HG03558 (cell line): ENCODE data around the gene FIGNL2.
"Not testable (repeated sequence)": the region's sequence is repeated elsewhere in the genome, so short reads cannot be mapped to it uniquely, and the experiment has no call there.

ENCODE experiments used
- ATAC-seq: cut with Tn5 transposase; IDR thresholded peaks from one replicate; pipeline ENCODE4 v1.9.1; 2021; ENCODE audit warnings: moderate number of reproducible peaks; ENCODE audit not compliant: unreplicated experiment; ENCODE audit errors: extremely low read depth

FIGNL2 gene

DNA sequence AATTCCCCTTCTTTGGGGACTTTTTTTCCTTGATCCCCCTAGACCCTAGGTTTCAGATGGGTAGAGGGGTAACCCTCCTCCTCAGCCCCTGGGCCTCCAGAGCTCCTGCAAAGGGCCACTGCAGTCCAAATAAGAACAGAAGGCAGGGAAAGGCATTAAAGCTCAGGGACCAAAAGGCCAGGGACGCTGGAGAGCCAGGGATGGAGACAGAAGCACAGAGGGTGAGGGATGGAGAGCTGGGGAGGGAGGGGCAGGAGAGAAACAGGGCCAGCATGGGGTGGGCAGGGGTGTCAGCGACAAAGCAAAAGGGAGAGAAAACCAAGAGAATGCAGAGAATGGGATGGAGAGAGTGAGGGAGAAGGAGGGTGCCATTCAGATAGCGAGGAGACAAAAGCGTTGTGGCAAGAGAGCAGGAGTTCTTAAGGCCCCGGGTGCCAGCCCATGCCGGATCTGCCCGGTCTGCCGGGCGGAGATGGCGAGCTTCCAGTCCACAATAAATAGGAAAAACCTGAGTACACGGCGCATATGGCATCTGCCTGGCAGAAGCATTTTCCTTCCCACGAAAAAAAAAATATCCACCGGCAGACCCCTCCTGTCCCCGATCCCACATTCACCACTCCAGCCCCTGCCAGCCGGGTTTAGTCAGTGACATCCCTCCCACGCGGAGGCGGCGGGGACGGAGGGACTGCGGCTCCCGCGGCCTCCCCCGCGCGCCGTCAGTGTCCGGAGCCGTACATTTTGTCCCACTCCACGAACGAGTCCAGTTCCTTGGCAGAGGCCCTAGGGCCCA is 28.6 kb downstream of the FIGNL2 start:
- ATAC-seq: no peak

DNA sequence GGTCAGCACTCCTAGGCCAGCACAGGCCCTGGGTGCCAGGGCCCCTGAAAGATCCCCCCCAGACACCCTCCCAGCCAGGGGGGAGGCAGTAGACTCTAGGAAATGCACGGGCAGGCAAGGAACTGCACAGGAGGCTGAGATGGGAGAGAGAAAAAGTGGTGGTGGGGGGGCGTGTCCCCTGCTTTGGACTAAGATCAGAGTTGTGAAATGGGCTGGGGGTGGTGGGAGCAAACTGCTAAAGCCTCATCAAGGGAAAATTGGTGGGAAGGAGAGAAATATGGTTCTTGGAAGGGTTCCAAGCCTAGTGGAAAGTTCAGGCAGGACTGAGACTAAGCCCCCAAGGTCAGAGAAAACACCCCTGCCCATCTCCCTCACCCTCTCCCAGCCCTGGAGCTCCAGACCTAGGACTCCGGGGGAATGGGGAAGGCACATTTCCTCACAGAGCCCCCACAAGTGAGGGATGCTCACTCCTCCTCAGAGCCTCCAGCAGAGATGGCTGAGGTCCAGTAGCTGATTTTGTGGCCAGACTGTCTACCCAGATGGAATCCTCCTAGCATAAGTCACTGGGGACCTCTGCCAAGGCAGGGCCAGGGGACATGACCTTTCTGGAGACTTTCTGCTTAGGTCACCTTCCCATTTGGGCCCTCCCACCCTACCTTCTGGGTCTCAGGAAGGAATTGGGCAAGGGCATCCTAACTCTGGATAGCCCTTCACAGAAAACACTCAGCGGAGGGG is 29.8 kb downstream of the FIGNL2 start:
- no peak for ATAC-seq

DNA sequence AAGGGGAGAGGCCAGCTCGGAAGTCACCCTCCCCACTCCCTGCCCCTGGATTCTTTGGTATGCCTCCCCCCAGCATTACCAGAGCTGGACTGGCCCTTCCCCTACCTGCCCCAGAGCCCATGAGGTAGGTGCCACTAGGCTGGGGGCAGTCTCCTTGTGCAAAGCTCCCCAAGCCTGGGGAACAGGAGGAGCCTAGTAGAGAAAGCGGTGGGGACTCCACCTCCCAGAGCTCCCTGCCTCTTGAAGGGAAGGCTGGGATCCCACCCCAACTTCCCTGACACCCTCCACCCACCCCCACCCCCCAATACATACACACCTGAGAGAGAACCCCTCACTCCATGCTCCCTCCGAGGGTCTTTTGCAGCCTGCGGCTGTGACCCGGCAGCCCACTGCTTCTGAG is 30.4 kb downstream of the FIGNL2 start:
- no peak for ATAC-seq

DNA sequence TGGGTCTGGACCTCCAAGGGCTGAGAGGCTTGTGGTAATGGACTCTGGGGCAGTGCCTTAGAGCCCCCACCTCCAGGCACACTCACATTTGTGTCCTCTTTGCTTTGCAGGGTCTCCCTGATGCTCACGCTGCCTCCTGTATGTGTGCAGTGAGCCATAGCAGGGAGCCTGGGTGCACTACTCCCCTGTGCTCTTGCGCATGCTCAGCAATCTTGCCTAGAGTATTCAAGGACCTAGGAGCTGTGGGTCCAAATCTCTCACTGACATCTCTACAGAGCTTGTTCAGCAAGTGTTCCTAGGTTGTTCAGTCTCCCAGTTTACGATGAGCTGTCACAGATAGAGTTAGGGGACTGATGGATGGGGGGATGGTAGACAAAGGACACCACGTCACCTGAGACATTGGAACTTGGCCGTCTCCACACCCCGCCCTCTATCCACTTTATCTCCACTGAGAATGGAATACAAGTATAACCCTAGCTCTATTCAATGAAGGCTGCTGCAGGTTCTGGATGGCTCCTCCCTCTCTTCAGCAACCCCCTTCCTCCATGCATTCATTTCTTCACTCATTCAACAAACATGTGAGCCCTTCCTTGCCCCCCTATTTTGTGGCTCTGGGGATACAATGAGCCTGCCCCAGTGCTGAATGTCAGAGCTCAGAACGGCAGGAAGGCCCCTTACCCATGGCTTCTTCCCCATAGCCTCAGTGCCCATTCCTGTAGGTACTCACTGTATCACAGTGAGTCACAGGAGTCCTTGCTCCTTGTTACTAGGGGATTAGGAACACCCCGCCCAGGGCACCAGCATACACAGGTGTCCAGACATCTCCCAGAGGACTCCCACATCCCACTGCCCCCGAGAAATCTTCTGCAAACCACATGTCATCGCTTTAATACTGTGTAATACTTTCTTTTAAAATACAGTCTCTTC is 31.2 kb downstream of the FIGNL2 start:
- no peak for ATAC-seq

DNA sequence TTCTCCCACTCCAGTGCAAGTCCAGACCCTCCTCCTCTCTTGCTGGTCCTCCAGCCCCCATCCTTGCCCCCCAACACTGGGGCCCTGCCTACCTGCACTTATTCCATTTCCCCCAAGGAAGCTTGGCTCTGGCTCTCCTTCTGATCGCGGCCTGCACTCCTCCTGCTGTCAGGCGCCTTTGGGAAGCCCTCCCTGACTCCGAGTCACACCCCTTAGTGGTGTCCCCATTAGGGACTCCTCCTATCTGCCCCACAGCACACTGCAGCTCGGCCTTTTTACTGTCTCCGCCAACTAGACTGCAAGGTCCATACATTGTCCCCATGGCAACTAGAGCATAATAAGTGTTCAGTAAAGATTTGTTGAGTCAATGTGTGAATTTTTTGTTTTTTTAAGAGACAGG is 32.9 kb downstream of the FIGNL2 start:
- no peak for ATAC-seq

DNA sequence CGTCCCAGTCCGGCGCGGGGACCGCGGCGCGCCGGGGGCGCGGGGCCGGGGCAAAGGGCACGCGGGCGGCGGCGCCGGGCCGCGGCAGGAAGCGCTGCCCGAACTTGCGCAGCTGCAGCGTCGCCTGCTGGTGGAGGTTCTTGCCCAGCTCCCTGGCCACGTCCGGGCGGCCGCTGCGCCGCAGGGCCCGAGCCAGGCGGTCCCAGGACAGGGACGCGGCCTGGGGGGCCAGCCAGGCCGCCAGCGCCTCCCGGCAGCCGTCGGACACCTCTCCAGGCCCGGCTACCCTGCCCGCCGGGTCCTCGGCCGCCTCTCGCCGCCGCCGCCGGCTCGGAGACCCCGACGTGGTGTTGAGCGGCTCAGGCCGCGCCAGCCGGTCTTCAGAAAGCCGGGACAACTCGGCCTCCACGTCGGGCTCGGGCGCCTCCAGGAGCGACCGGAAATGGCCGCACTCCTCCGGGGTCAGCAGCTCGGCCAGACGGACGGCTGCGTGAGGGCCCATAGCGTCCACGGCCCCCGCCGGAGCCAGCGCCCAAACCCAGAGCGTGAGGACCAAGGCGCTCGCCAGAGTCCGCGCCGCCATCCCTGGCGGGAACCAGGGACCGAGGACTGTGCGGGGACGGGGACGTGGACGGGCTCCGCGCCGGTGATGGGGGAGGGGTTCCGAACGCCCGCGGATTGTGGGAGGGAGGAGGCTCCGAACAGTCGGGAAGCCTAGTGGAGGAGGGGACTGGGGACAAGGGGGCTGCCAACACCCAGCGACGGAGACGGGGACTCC is 34.0 kb downstream of the FIGNL2 start:
- no peak for ATAC-seq

DNA sequence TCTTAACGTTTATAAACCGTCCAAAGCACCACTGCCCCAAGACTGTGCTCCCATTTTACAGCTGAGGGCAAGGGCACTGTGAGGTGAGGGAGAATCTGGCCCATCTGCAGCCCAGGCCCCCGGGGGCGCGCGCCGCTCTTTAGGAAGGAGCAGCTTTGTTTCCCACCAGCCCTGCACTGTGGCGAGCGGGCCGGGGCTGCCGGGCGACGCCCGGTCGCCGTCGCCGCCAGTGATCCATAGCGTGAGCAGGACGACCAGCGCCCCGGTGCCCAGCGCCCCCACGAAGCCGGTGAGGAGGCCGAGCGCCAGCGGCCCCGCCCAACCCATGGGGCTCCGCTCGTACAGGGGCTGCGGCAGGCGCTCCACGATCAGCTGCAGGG is 34.6 kb downstream of the FIGNL2 start:
- ATAC-seq: no peak

DNA sequence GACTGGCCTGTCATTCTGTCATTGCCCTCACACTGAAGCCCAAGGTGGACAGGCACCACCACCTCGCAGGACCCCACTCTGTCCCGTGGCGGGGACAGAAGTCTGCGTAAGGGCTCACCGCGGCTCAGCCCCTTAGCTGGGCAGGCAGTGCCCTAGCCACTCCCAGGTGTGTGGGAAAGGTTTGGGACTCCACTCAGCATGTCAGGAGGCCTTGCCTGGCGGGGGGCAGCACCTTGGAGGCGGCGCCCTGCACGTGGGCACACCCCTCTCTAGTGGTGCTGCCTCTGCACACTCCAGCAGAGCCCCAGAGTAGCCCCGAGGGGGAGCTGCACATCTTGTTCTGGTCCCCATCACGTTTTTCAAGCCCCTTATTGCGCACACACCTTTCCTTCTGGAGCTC is 35.6 kb downstream of the FIGNL2 start:
- ATAC-seq: no peak

DNA sequence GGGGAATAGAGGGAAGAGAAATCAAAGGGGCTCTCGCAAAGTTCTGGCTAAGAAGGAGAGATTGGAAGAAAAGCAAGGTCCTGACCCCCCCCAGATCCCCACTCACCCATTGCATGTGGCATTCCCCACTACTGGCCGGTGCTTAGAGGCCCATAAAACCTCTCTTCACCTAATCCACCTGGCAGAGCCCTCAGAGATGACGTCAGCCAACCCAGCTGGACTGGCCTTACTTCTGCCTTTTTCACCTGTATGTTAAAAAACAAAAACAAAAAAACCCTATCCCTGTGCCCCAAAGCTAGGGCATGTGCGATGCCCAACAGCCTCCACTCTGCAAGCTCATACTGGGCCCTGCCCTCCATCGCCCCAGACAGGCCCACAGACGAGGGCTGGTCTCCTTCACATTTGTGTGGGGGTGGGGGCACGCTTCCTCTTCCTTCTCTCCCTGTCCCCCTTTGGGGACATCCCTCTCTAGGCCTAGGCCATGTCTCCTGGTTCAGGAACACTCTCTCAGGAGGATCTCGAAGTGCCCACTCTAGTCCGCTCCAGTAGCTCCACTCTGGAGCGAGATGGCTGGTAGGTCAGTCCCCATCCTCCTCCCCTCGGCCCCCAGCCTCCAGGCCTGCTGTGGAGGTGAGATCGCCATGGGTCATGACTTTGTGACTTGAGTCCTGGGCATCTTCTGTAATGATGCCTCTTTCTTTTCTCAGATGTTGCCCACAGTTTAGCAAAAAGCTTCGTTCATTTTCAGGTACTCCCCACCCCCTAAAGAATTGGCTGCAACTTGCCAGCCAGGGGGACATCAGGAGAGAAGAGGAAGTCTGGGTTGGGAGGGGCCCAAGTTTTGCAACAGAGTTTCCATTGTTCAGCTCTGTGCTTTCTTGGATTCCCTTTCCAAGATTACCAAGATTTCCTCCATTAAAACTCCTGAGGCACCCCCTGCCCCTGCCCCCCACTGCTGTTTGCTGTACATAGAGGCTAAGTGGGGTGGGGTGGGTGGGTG is 37.0 kb downstream of the FIGNL2 start:
- ATAC-seq: no peak

DNA sequence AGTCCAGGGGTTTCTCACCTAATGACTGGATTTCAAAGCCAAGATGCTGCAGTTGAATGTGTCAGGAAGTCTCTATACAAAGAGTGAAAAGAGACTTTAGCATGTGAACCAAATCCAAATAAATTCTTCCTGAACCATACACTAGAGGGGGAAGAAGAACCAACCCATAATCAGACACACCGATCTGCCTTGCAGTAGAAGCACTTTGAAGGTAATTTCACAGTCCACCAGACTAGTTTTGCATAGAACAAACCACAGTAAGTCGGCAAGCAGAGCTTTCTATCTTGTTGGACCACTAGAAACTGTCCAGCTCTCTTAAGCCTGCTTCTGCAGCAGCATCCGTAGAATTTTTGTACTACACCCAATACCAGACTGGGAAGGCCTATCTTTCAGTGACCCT is 39.3 kb downstream of the FIGNL2 start:
- no peak for ATAC-seq

DNA sequence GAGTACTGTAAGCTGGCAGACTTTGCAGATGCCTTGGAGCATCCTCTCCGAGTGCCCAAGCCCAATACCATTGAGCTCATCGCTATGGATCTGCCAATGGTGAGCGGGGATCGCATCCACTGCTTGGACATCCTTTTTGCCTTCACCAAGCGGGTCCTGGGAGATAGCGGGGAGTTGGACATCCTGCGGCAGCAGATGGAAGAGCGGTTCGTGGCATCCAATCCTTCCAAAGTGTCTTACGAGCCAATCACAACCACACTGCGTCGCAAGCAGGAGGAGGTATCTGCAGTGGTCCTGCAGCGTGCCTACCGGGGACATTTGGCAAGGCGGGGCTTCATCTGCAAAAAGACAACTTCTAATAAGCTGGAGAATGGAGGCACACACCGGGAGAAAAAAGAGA is 41.6 kb downstream of the FIGNL2 start:
- no peak for ATAC-seq

DNA sequence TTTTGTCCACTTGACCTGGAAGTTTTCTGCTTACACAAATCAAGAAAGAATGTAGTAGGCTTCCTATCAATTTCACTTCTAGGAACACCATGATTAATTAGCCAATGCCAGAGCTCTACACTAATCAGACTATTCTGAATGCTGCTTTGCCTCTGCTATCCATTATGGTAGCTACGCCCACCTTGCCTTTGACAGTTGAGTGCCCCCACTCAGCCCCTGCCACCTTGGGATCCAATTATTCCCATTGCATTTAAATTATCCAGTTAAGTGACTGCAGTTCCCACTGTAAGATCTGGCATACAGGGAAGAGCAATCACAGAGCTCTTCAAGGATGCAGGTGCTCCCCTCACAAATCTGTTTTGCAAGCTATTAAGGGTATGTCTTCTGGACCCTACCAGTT is 47.5 kb downstream of the FIGNL2 start:
- ATAC-seq: no peak

DNA sequence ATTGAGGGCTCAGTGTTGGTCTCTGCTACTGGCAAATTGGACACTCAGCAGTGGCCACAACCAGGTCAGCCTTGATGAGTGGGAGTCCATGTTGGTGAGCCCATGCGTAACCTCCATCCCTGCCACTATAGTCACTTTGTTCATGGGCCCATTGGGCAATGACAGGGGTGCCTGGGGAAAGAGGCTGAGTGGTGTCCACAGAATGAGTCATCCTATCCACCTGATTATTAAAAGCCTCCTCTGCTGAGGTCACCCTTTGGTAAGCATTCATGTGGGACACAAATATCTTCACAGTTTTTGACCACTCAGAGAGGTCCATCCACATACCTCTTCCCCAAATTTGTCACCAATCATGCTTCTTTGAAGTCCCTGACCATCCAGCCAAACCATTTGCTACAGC is 50.0 kb downstream of the FIGNL2 start:
- no peak for ATAC-seq

DNA sequence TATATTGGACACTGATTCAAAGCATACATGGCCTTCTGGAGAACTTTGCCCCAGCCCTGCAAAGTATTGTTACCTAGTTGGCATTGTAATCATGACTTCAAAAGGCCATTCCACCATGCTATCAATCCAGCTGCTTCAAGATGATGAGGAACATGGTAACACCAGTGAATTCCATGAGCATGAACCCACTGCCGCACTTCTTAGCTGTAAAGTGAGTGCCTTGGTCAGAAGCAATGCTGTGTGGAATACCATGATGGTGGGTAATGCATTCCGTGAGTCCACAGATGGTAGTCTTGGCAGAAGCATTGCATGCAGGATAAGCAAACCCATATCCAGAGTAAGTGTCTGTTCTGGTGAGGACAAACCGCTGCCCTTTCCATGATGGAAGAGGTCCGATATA is 50.5 kb downstream of the FIGNL2 start:
- not testable (repeated sequence) for ATAC-seq

DNA sequence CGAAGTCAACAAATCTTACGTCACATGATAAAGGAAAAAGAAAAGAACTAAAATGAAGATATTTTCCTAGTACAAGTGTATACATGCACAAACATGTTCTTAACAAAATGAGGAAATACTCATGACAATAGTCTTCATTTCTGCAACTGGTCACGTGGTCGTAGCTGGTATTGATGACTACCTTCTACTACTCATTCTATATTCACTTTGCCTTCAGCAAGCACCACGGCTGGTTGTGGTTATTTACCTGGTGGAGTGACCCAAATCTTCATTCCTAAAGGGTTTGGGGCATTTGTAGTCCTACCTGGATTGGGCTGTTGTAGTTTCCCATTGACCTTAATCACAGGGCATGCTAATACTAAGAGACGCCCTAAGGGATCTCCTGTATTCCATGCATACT is 51.2 kb downstream of the FIGNL2 start:
- ATAC-seq: no peak

DNA sequence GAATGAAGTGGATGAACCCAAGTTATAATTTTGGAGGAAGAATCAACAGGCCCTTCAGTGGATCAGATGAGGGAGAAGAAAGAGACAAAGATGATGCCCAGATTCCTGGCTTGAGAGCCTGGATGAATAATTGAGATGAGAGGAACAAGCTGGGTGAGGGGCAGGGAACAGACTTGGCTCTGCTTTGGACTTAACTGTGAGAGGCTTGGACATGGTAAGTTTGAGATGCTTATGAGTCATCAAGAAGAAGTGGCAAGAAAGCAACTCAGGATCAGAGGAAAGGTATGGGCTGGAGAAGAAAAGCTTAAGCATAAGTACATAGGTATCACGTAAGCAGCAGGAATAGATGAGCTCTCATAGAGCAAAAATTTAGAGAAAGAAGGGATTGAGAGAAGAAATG is 55.3 kb downstream of the FIGNL2 start:
- no peak for ATAC-seq

DNA sequence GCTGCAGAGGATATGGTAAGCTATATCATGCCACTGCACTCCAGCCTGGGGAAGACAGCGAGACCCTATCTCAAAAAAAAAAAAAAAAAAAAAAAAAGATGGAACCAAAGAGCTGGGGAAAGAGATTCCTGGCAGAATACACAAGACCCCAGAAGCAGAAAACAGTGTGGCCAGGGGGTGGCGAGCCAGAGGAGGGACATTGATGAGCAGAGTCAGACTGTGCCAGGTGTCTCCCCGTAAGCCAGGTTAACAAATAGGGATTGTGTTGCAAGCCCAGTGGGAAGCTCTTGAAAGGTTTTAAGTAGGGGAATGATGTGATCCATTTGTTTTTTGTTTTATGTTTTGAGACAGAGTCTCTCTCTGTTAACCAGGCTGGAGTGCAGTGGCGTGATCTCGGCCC is 56.1 kb downstream of the FIGNL2 start:
- no peak for ATAC-seq

DNA sequence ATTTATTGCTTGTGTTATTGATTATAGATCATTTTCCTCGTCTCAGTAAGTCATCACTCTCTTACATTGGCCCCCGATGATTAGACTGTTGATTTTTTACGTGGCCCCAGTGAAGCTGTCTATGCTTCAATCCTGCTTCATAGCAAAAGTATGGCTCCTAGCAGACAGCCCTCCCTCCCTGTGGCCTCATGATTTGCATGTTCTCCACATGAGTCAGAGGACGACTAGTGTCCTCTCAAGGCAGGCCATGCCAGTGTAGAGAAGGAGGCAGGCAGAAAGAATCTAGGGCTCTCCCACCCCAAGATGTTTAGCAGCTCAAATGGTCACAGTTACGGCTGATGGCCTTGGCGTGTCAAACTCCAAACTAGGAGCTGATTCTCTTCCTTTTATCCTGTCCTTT is 59.6 kb downstream of the FIGNL2 start:
- ATAC-seq: no peak

DNA sequence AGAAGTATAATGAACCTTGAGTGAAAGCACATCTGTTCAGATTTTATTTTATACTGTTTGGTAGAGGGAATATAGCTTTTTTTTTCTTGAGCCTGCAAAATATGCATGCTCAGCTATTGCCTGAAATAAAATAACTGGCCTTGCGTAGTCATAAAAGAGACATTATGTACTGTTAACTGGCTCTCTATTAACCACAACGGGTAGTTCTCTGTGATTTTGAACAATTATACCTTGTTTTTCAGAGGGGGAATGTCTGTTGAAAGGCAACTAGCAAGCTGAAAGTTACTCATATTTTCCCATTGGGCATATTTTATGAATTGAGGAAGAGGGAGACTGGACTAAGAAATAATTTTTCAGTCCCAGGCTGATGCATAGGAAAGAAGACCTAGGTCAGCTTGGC is 62.6 kb downstream of the FIGNL2 start:
- no peak for ATAC-seq
